GM12878 (cell line): ENCODE measurements around the gene GMPPA. TPM values are rescaled to one million over a fixed set of nuclear protein-coding genes. Genes with fewer than 3 reads are reported as not detected.

Source experiments
- ATAC-seq: fragments of 200-7000 bp; cut with Tn5 transposase; 3 replicates; pipeline ENCODE4 v1.9.1; 2020; ENCODE audit warnings: mild to moderate bottlenecking, moderate library complexity
- BruUV-seq: library from RNA; stranded (reverse); fragments of 400-500 nt; replicated peaks from 2 replicates; lab custom pipeline; 2021; lab: Mats Ljungman, UMichigan
- CTCF ChIA-PET: fragments of 300-600 bp; sonication (Branson Sonifier 250); formaldehyde crosslinking; extraction: SDS; loops from one replicate; lab custom pipeline; 2021; ENCODE audit warnings: inconsistent platforms; lab: Yijun Ruan, JAX
- POLR2A ChIA-PET: fragments of 350-600 bp; formaldehyde crosslinking; extraction: SDS; loops from one replicate; lab custom pipeline; 2021; ENCODE audit warnings: inconsistent platforms; lab: Charles Lee
- RAD21 ChIA-PET: fragments of 300-600 bp; sonication (Branson Sonifier 250); formaldehyde crosslinking; loops from one replicate; lab custom pipeline; 2023; ENCODE audit warnings: antibody characterized with exemption; ENCODE audit not compliant: unreplicated experiment; lab: Charles Lee
- SMC1A ChIA-PET: fragments of 300-600 bp; sonication (Branson Sonifier 250); formaldehyde crosslinking; loops from one replicate; lab custom pipeline; 2023; ENCODE audit not compliant: unreplicated experiment, uncharacterized antibody; lab: Charles Lee
- DNase-seq: peaks from one replicate; pipeline ENCODE4 v3.0.0-alpha.2; 2011; ENCODE audit warnings: low read depth, low spot score
- FAIRE-seq: peaks from 3 replicates; lab custom pipeline; 2011; peaks lifted over from hg19 to GRCh38; lab: Jason Lieb, UNC
- H2AFZ ChIP-seq: 2 replicates; pipeline ENCODE4 v1.6.0; 2011; ENCODE audit warnings: low read depth, low read length, control low read depth; ENCODE audit not compliant: control insufficient read depth
- H3K27ac ChIP-seq: 2 replicates; pipeline ENCODE4 v1.5.1; 2011; ENCODE audit warnings: control low read depth; ENCODE audit not compliant: control insufficient read depth, insufficient read depth
- H3K27me3 ChIP-seq, 2 experiments: replicated peaks in 1 of 2; 2 replicates each; pipeline versions ENCODE4 v1.6.0 to v1.6.1; 2011; ENCODE audit warnings: low read length in 1 of 2; ENCODE audit not compliant: control insufficient read depth in 2 of 2, insufficient read depth in 2 of 2
- H3K36me3 ChIP-seq, 2 experiments: 2 replicates each; pipeline ENCODE4 v1.5.1; 2011; ENCODE audit warnings: low read length in 1 of 2; ENCODE audit not compliant: control insufficient read depth in 2 of 2, insufficient read depth in 2 of 2
- H3K4me1 ChIP-seq: 2 replicates; pipeline ENCODE4 v1.6.1; 2011; ENCODE audit warnings: mild to moderate bottlenecking, low read length, moderate library complexity, mixed read lengths; ENCODE audit not compliant: control insufficient read depth, insufficient read depth
- H3K4me2 ChIP-seq: 2 replicates; pipeline ENCODE4 v1.6.0; 2011; ENCODE audit warnings: control low read depth; ENCODE audit not compliant: control insufficient read depth, insufficient read depth
- H3K4me3 ChIP-seq: fragments of 200-600 bp; sonication (generic); 2 replicates; pipeline ENCODE4 v1.5.1; 2016
- H3K79me2 ChIP-seq: 2 replicates; pipeline ENCODE4 v1.6.0; 2011; ENCODE audit warnings: low read length; ENCODE audit not compliant: control insufficient read depth, insufficient read depth
- H3K9ac ChIP-seq: 2 replicates; pipeline ENCODE4 v1.8.0; 2011; ENCODE audit warnings: low read length, control low read depth, mixed read lengths; ENCODE audit not compliant: control insufficient read depth, insufficient read depth
- H3K9me3 ChIP-seq: replicated peaks from 3 replicates; pipeline ENCODE4 v1.5.1; 2011; ENCODE audit warnings: mild to moderate bottlenecking, low read length; ENCODE audit not compliant: control insufficient read depth, insufficient read depth
- H4K20me1 ChIP-seq: 2 replicates; pipeline ENCODE4 v1.6.0; 2011; ENCODE audit not compliant: control insufficient read depth, insufficient read depth
- BACH1 ChIP-seq: fragments of 450-650 bp; IDR thresholded peaks from 2 replicates; pipeline ENCODE4 v1.6.1; 2017; ENCODE audit warnings: mild to moderate bottlenecking, borderline replicate concordance
- IRF4 ChIP-seq: IDR thresholded peaks from 2 replicates; pipeline ENCODE4 v1.6.1; 2011; ENCODE audit warnings: low read depth, low read length
- MTA3 ChIP-seq: IDR thresholded peaks from 2 replicates; pipeline ENCODE4 v1.6.1; 2012; ENCODE audit warnings: low read length, inconsistent platforms, borderline replicate concordance
- NR2C1 ChIP-seq: fragments of 450-650 bp; IDR thresholded peaks from 2 replicates; pipeline ENCODE4 v1.6.1; 2017; ENCODE audit warnings: antibody characterized with exemption, mild to moderate bottlenecking, moderate library complexity
- RB1 ChIP-seq: fragments of 450-650 bp; formaldehyde crosslinking; IDR thresholded peaks from 2 replicates; pipeline ENCODE4 v1.6.1; 2017; ENCODE audit warnings: mild to moderate bottlenecking, borderline replicate concordance
- SREBF2 ChIP-seq: IDR thresholded peaks from 2 replicates; pipeline ENCODE4 v1.6.1; 2012; ENCODE audit warnings: mild to moderate bottlenecking, low read length
- WGBS: methylation state at CpG from one replicate; pipeline ENCODE4 v1.1.6; 2016; ENCODE audit warnings: low lambda C conversion rate; ENCODE audit not compliant: insufficient replicate concordance, insufficient coverage; ENCODE audit errors: missing lambda C conversion rate; 5-methylcytosine and 5-hydroxymethylcytosine counted together
- in situ Hi-C: fragments of 300-500 bp; cut with MboI; formaldehyde crosslinking; loops from 9 replicates; pipeline ENCODE4 v1.14.3; 2018; ENCODE audit warnings: mixed read lengths
- intact Hi-C: fragments of 100-400 bp; cut with micrococcal nuclease; formaldehyde crosslinking; loops from one replicate; pipeline ENCODE4 v1.14.2; 2022; ENCODE audit not compliant: unreplicated experiment
- polyA plus RNA-seq, 11 experiments: library from polyadenylated mRNA; depleted of rRNA in 4 of 11; unstranded in 6 of 11; stranded (reverse) in 5 of 11; fragments of >200 nt; fragmentation: Nextera tagmentation in 4 of 11; fragmentation: Illumina TruSeq in 1 of 11; extraction: Ambion mirVana in 4 of 11; extraction: Trizol in 1 of 11; gene quantifications; 1 replicate in 1 of 11; 2 replicates in 10 of 11; pipeline versions ENCODE4 v1.2.1 to v1.2.3, GENCODE V29; 2011 to 2016; ENCODE audit warnings: inconsistent platforms in 2 of 11, missing spikeins in 2 of 11, low read depth in 1 of 11
- total RNA-seq, 4 experiments: library from RNA; depleted of rRNA in 3 of 4; stranded (reverse); fragments of >200 nt in 3 of 4; fragmentation: Illumina TruSeq in 1 of 4; extraction: Trizol in 1 of 4; gene quantifications; 2 replicates each; pipeline versions ENCODE4 v1.2.1 to v1.2.3, GENCODE V29; 2013 to 2021
- TF ChIP-seq, protein P1 (sequence below): fragments of 150-350 bp; IDR thresholded peaks from 2 replicates; pipeline ENCODE4 v1.6.1; 2016; ENCODE audit warnings: low read depth, low read length
- TF ChIP-seq, protein P2 (sequence below): IDR thresholded peaks from 2 replicates; pipeline ENCODE4 v1.6.1; 2012; ENCODE audit warnings: low read depth, low read length, improper control_type of control experiment

Gene GMPPA
- total and polyA plus RNA-seq, 10 of the 15 experiments (the other 5 are each of a cell fraction or from before 2014, with no cell fraction given), result 1.9 to 83.2 (median 45.0) TPM

DNA sequence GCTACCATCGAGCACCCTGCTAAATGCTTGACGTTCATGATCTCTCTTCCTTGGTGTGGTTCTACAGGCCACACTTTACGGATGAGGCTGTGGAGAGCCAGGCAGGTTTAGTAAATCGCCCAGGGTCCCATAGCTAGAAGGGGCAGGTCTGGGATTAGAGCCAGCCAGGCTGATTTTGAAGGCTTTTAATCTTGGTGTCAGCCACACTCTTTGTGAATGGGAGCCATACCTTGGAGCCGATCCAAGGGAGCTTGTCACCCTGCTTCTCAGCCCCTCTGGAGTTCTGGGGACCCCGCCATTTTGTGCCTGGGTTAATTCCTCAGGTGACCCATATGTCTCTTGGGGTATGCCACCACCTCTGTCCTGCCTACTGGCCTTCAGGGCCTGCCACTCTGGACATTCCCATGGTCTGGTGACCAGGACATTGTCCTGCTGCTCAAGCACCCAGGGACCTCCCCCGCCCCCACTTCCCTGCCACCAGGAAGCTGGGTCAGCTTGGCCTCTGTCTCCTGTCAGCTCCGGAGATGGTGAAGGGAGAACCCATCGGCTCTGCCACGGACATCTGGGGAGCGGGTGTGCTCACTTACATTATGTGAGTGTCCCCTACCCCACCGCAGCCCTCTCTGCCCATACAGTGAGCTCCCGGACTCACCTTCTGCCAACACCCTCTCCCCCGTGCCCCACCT is 7.3 kb upstream of the GMPPA start:
- no peak for ATAC-seq
- FAIRE-seq, result no peak
- H3K27me3 ChIP-seq, result peaks cover 10 to 15% of the 10 kb centered on the region in 2 experiments
- ChIA-PET CTCF (interaction anchor here (1.1 to 11.4 kb wide), 3 partner anchors 9 to 89 kb away, joined by 3 to 224 read pairs (median 9); no protein-coding TSS in a partner anchor), RAD21 (interaction anchor here (0.6 to 1.2 kb wide), 2 partner anchors 28 to 38 kb away, joined by 4 to 5 read pairs; no protein-coding TSS in a partner anchor), POLR2A (no interaction called here), SMC1A (interaction anchor here (0.9 to 1.2 kb wide), 2 partner anchors 36 to 39 kb away, joined by 3 to 4 read pairs; no protein-coding TSS in a partner anchor)
- no peaks in the 10 kb centered on the region for H4K20me1 ChIP-seq
- DNase-seq, result no peak
- H3K27ac ChIP-seq, result no peak overlapping the region
- intact Hi-C loops (no loop called here), in situ Hi-C loops (no loop called here)
- no peak for TF ChIP-seq BACH1
- TF ChIP-seq, protein P1, sequence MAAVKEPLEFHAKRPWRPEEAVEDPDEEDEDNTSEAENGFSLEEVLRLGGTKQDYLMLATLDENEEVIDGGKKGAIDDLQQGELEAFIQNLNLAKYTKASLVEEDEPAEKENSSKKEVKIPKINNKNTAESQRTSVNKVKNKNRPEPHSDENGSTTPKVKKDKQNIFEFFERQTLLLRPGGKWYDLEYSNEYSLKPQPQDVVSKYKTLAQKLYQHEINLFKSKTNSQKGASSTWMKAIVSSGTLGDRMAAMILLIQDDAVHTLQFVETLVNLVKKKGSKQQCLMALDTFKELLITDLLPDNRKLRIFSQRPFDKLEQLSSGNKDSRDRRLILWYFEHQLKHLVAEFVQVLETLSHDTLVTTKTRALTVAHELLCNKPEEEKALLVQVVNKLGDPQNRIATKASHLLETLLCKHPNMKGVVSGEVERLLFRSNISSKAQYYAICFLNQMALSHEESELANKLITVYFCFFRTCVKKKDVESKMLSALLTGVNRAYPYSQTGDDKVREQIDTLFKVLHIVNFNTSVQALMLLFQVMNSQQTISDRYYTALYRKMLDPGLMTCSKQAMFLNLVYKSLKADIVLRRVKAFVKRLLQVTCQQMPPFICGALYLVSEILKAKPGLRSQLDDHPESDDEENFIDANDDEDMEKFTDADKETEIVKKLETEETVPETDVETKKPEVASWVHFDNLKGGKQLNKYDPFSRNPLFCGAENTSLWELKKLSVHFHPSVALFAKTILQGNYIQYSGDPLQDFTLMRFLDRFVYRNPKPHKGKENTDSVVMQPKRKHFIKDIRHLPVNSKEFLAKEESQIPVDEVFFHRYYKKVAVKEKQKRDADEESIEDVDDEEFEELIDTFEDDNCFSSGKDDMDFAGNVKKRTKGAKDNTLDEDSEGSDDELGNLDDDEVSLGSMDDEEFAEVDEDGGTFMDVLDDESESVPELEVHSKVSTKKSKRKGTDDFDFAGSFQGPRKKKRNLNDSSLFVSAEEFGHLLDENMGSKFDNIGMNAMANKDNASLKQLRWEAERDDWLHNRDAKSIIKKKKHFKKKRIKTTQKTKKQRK, result no peak
- TF ChIP-seq, protein P2, sequence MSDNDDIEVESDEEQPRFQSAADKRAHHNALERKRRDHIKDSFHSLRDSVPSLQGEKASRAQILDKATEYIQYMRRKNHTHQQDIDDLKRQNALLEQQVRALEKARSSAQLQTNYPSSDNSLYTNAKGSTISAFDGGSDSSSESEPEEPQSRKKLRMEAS, result no peak
- no peak for TF ChIP-seq MTA3
- no peak for TF ChIP-seq IRF4
- no peak for TF ChIP-seq SREBF2
- no peak for TF ChIP-seq RB1
- no peak for TF ChIP-seq NR2C1
- no peak overlapping the region for H2AFZ ChIP-seq
- no peaks in the 10 kb centered on the region for H3K79me2 ChIP-seq
- no peaks in the 10 kb centered on the region for H3K9me3 ChIP-seq
- no peak overlapping the region for H3K4me3 ChIP-seq
- no peak overlapping the region for H3K9ac ChIP-seq
- no peaks in the 10 kb centered on the region for H3K36me3 ChIP-seq
- H3K4me1 ChIP-seq, result peaks cover 3% of the 10 kb centered on the region; the same call in 1 of the 2 replicates
- no peak overlapping the region for H3K4me2 ChIP-seq
- WGBS, result 16% methylated on average over 14 of the region's 14 CpGs
- no TSS peak for BruUV-seq
